ENCODE results near the gene TTLL11. TPM values are rescaled to one million over a fixed set of nuclear protein-coding genes. Genes with fewer than 3 reads are reported as not detected.

TTLL11 gene, protein sequence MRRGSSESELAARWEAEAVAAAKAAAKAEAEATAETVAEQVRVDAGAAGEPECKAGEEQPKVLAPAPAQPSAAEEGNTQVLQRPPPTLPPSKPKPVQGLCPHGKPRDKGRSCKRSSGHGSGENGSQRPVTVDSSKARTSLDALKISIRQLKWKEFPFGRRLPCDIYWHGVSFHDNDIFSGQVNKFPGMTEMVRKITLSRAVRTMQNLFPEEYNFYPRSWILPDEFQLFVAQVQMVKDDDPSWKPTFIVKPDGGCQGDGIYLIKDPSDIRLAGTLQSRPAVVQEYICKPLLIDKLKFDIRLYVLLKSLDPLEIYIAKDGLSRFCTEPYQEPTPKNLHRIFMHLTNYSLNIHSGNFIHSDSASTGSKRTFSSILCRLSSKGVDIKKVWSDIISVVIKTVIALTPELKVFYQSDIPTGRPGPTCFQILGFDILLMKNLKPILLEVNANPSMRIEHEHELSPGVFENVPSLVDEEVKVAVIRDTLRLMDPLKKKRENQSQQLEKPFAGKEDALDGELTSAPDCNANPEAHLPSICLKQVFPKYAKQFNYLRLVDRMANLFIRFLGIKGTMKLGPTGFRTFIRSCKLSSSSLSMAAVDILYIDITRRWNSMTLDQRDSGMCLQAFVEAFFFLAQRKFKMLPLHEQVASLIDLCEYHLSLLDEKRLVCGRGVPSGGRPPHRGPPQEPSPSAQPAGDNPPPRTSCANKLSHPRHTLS
- total RNA-seq (2022; extraction: Qiagen RNA extraction), result 3.7 to 5.4 TPM (median 4.6 TPM) in 5 replicates

DNA sequence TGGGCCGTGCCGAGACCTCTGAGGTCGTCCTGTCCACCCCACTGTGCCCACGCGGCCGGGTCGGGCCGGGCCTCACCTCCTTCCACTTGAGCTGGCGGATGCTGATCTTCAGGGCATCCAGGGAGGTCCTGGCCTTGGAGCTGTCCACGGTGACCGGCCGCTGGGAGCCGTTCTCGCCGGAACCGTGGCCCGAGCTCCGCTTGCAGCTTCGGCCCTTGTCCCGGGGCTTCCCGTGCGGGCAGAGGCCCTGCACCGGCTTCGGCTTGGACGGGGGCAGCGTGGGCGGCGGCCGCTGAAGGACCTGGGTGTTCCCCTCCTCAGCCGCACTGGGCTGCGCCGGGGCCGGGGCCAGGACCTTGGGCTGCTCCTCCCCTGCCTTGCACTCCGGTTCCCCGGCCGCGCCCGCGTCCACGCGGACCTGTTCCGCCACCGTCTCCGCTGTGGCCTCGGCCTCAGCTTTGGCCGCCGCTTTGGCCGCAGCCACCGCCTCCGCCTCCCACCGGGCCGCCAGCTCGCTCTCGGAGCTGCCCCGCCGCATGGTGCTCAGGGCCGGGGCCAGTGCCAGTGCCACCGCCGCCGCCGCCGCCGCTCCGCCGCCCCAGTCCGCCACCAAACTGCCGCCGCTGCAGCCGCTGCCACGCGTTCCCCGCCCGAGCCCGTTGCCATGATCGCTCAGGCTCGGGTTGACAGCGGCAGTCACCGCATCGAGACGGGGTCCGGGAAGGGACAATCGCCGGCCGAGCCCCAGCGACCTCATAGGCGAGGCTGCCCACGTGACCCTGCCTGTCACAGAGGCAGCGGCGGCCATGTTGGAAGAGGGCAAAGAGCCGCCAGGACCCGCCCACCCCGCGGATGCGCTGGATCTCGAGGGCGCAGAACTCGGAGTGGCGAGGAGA, at the start of gene TTLL11:
TTLL11 (minus strand) TSS at position 698 of the 896 bp plus-strand sequence; CDS start at position 538, 160 bp downstream.

Other genes with a start within 250 kb of the TTLL11 start
- 102 to 122 TPM (median 115 TPM) in 5 replicates for gene NDUFA8, start 66.5 kb upstream of the TTLL11 start, total RNA-seq (2022; extraction: Qiagen RNA extraction)
- not detected in 5 replicates for gene MORN5, start 66.6 kb upstream of the TTLL11 start, total RNA-seq (2022; extraction: Qiagen RNA extraction)
- gene LHX6, start 135.6 kb upstream of the TTLL11 start, total RNA-seq (2022; extraction: Qiagen RNA extraction), result 3.1 to 3.8 TPM (median 3.3 TPM) in 5 replicates
- gene RBM18, start 171.5 kb upstream of the TTLL11 start, total RNA-seq (2022; extraction: Qiagen RNA extraction), result 16.4 to 25.7 TPM (median 22.8 TPM) in 5 replicates
- 64.4 to 75.7 TPM (median 67.1 TPM) in 5 replicates for gene MRRF, start 171.6 kb upstream of the TTLL11 start, total RNA-seq (2022; extraction: Qiagen RNA extraction)